ENCODE data around the gene CTNNA2. TPM values are rescaled to one million over a fixed set of nuclear protein-coding genes. Genes with fewer than 3 reads are reported as not detected.

CTNNA2 gene
- total and polyA plus RNA-seq, 12 donors = 0.12 to 5.0 (median 1.4) TPM; not detected in 1

DNA sequence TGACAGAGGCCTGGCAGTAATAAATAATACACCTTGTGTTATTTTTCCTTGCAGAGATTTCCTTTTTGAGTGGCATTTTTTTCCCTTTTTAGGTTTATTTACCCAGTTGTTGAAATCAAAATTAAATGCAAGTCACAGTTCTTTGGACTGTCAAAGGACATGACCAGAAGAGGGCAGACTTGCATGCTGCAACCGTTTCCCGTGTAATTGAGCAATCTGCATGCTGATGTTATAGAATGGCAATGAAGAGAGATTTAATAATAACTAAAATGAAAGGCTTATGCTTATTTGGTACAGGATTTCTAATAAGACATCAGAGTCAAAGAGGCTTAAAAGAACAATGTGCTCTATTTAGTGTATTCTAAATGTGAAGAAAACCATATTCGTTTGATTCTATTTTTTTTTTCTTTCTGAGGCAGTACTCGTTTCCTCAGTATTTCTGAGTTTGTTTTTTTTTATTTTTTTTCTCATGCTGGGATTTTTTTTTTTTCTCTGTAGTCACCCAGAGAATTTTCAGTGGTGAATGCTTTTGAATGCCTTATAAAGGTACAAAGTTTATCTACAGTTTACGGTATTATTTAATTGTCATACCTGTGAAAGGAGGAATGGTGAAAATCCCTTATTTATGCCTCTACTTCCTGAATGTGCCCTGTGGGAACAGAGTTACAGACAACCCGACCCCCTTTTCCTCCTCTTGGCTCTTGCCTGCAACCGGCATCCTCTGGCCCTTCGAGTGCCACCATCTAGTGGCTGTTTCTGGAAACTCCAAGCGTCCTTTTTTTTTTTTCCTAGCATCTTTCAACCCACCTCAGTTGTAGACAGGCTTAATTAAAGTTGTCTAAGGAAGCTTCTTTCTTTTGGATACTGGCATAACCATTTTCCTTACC is 423.2 kb downstream of the CTNNA2 start:
- H3K9me3 ChIP-seq (replicated peaks in 1 of 3) = no peaks in the 10 kb centered on the region
- 3 to 4% (median 4%) methylated on average over 9 of the region's 9 CpGs for WGBS, 4 donors
- DNase-seq = peak; percentile 20 to 65 (median 30)
- H3K27me3 ChIP-seq = no peaks in the 10 kb centered on the region
- intact Hi-C loops (cut with DNase I) = no loop called here
- H3K4me1 ChIP-seq (replicated peaks in 1 of 2) = no peaks in the 10 kb centered on the region
- TF ChIP-seq, protein P1, sequence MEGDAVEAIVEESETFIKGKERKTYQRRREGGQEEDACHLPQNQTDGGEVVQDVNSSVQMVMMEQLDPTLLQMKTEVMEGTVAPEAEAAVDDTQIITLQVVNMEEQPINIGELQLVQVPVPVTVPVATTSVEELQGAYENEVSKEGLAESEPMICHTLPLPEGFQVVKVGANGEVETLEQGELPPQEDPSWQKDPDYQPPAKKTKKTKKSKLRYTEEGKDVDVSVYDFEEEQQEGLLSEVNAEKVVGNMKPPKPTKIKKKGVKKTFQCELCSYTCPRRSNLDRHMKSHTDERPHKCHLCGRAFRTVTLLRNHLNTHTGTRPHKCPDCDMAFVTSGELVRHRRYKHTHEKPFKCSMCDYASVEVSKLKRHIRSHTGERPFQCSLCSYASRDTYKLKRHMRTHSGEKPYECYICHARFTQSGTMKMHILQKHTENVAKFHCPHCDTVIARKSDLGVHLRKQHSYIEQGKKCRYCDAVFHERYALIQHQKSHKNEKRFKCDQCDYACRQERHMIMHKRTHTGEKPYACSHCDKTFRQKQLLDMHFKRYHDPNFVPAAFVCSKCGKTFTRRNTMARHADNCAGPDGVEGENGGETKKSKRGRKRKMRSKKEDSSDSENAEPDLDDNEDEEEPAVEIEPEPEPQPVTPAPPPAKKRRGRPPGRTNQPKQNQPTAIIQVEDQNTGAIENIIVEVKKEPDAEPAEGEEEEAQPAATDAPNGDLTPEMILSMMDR (IDR thresholded peaks at IDR 0.05) = peak; percentile 31 to 57 (median 43)
- no peak for TF ChIP-seq POLR2A (IDR thresholded peaks at IDR 0.05)
- H3K36me3 ChIP-seq (replicated peaks in 1 of 2) = no peaks in the 10 kb centered on the region
- H3K4me3 ChIP-seq = no peak overlapping the region
- no peak overlapping the region for H3K27ac ChIP-seq

DNA sequence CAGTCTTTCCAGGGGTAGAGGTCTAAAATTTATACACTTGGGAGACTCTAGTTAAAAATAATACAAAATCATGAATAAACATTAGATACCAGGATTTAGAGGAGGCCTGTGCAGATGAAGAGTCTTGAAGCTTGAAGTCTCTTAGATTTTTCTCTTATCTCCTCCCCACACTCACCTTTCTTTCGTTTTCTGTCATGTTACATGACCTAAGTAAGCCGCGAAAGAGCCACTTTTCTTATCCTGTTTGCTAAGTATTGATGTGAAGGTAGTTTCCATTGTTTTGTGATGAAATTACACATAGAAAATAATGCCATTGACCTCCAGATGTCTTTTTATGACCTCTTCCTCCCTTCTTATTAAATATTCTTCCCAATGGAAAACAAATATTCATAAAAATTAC is 423.9 kb downstream of the CTNNA2 start:
- no peaks in the 10 kb centered on the region for H3K4me1 ChIP-seq (replicated peaks in 1 of 2)
- TF ChIP-seq, protein P1 (IDR thresholded peaks at IDR 0.05) = no peak
- TF ChIP-seq POLR2A (IDR thresholded peaks at IDR 0.05) = no peak
- no peak overlapping the region for H3K27ac ChIP-seq
- H3K27me3 ChIP-seq = no peaks in the 10 kb centered on the region
- H3K4me3 ChIP-seq = no peak overlapping the region
- 86 to 92% (median 91%) methylated on average over 3 of the region's 3 CpGs for WGBS, 4 donors
- no peaks in the 10 kb centered on the region for H3K9me3 ChIP-seq (replicated peaks in 1 of 3)
- DNase-seq = no peak
- intact Hi-C loops (cut with DNase I) = no loop called here
- no peaks in the 10 kb centered on the region for H3K36me3 ChIP-seq (replicated peaks in 1 of 2)

DNA sequence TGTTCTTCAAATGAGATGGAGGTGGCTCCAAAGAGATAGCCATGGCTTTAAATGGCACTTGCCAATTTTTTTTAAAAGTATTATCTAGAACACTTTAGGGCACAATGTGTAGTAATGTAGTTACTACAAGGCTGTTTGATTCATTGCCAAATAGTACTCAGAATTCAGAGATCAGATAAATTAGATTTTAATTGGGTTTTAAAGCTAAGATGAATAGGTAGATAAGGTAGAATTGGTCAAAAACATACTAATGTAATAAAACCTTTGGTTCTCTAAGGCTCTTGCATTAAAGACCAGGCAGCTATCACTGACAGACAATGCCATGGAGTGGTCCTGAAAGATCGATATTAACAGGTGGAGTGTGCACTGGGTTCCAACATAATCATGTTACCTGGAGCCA is 425.8 kb downstream of the CTNNA2 start:
- intact Hi-C loops (cut with DNase I) = no loop called here
- H3K4me3 ChIP-seq = no peak overlapping the region
- no peaks in the 10 kb centered on the region for H3K4me1 ChIP-seq (replicated peaks in 1 of 2)
- H3K36me3 ChIP-seq (replicated peaks in 1 of 2) = no peaks in the 10 kb centered on the region
- DNase-seq = no peak
- WGBS, 4 donors = 54 to 92% (median 71%) methylated on average over 1 of the region's 1 CpG
- no peaks in the 10 kb centered on the region for H3K9me3 ChIP-seq (replicated peaks in 1 of 3)
- H3K27ac ChIP-seq = no peak overlapping the region
- TF ChIP-seq, protein P1 (IDR thresholded peaks at IDR 0.05) = no peak
- no peak for TF ChIP-seq POLR2A (IDR thresholded peaks at IDR 0.05)
- no peaks in the 10 kb centered on the region for H3K27me3 ChIP-seq

DNA sequence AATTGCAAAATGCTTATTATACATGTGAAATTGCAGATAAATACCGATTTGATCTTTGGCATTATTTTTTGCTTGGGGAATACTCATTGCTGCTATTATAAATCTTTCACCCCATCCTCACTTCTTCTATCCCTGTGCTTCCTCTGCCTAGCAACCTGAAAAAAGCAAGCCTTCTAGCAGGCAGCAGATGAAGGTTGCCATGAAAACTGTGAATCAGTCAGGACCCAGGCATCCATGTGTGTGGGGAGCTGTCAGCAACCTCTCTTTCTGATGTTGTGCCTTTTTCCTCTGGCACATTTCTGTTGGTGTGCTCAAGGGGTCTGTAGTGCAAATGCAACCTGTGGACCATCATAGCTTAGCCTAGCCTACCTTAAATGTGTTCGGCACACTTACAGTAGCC is 427.5 kb downstream of the CTNNA2 start:
- intact Hi-C loops (cut with DNase I) = no loop called here
- DNase-seq = no peak

More for the DNA sequence above, 427.5 kb downstream of the CTNNA2 start:
- Histone ChIP-seq H3K4me1 (replicated peaks in 1 of 2) (no peaks in the 10 kb centered on the region), H3K4me3 (no peak overlapping the region), H3K27ac (no peak overlapping the region), H3K36me3 (replicated peaks in 1 of 2) (no peaks in the 10 kb centered on the region), H3K27me3 (no peaks in the 10 kb centered on the region), H3K9me3 (replicated peaks in 1 of 3) (no peaks in the 10 kb centered on the region)
- TF ChIP-seq POLR2A (IDR thresholded peaks at IDR 0.05) = no peak
- TF ChIP-seq, protein P1 (IDR thresholded peaks at IDR 0.05) = no peak
- 72 to 93% (median 82%) methylated on average over 2 of the region's 2 CpGs for WGBS, 4 donors
